Stomach smooth muscle (tissue), 2 donors: ENCODE measurements around the gene NT5DC2.
"Not testable (repeated sequence)": the region's sequence is repeated elsewhere in the genome, so short reads cannot be mapped to it uniquely, and the experiment has no call there.

ENCODE experiments used
- H3K27ac ChIP-seq: one replicate; pipeline ENCODE4 v1.7.0; 2013; ENCODE audit warnings: mild to moderate bottlenecking, low read length, inconsistent platforms
- H3K27me3 ChIP-seq, 2 donors: one replicate each; pipeline ENCODE4 v1.7.0; 2013; ENCODE audit warnings: low read length in 2 of 2; ENCODE audit not compliant: insufficient read depth in 2 of 2, control insufficient read depth in 1 of 2
- H3K36me3 ChIP-seq, 2 donors: one replicate each; pipeline ENCODE4 v1.7.0; 2013; ENCODE audit warnings: low read length in 2 of 2; ENCODE audit not compliant: control insufficient read depth in 2 of 2, insufficient read depth in 2 of 2
- H3K4me1 ChIP-seq: one replicate; pipeline ENCODE4 v1.7.0; 2013; ENCODE audit warnings: low read length; ENCODE audit not compliant: control insufficient read depth, insufficient read depth
- H3K4me3 ChIP-seq, 2 donors: one replicate each; pipeline ENCODE4 v1.7.0; 2013; ENCODE audit warnings: low read length in 2 of 2
- H3K9ac ChIP-seq, 2 donors: one replicate each; pipeline ENCODE4 v1.7.0; 2013; ENCODE audit warnings: low read length in 2 of 2, mild to moderate bottlenecking in 1 of 2
- H3K9me3 ChIP-seq, 2 donors: one replicate each; pipeline ENCODE4 v1.7.0; 2013; ENCODE audit warnings: low read length in 2 of 2; ENCODE audit not compliant: control insufficient read depth in 2 of 2
- donor health status: healthy.
- donor health status: Pancreatic carcinoma.

Gene NT5DC2

DNA sequence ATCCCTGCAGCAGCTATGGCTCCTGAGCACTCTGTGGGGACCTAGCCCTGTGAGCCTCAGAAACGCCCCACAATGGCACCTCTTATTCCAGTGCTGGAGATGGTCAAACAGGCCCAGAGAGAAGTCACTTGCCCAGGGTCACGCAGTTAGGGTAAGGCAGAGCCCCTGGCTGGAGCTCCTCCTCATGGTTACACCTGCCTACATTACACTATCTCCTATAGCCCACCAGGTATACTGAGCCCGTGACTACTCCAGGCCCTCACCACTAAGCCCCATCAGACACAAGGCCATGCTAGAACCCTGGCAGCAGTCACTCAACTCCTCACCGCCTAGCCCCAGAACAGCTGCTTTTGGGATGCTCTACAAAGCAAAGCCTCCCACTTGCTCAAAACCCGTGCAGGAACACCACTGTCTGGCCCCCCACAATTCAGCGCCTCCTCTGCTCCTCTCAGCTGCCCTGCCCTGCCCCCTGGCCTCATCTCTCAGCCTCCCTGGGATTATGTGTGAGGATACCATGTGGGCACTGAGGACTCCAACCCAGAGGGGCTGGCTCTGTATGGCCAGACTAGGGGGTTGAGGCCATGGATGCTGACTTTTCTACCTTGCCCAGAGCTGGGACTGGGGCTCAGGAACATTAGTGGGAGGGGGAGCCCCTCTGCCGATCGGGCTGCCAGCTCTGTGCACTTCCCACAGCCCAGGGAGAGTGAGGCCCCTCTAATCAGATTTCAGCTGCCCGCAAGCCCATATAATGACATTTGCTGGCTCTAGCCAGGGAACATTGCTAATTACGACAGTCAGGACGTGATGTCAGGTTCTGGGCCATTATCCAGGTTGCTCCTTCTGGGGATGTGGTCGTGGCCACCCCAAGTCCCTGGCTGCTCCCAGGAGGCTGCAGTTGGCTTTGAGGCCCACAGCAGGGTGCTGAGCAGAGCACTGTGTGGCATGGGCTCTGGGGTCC, 4.0 kb downstream of the NT5DC2 start:
- no peak overlapping the region for H3K27ac ChIP-seq
- H3K27me3 ChIP-seq, result no peaks in the 10 kb centered on the region
- peaks cover 0 to 6% of the 10 kb centered on the region in 2 donors for H3K36me3 ChIP-seq
- H3K9ac ChIP-seq, result no peak overlapping the region
- peaks cover 24% of the 10 kb centered on the region for H3K4me1 ChIP-seq
- no peak overlapping the region for H3K4me3 ChIP-seq
- no peaks in the 10 kb centered on the region for H3K9me3 ChIP-seq

DNA sequence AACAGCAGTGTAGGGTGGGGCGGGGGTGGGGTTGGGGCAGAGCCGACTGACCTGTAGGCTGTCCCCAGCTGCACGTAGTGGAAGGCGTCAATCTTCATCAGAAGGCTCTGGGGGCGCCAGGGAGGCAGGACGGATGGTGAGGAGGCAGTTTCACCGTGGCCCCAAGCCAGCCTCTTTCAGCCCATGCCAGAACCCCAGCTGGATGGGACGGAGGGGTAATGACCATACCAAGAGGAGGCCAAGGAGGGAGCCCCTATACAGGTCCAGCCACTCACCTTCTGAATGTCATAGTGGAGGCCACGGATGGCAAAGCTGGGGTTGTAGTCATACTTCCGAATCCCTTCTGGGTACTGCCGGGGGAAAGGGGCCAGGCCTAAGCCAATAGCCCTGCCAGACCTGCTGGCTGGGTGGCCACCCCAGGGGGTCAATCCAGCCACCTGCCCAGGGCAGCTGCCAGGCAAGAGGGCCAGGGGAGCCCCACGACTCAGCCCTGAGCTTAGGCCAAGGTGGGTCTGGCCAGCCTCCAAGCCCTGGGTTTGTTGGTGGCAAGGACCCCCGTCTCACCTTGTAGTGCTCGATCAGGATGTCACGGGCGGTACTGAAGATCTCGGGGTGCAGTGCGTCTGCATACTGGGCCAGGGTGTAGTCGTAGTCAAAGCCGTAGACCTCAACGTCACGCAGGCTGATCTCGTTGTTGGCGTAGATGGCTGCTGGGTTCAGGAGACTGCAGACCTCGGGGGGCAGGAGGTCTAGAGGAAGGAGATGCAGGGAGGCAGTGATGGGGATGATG, 4.9 kb downstream of the NT5DC2 start:
- no peaks in the 10 kb centered on the region for H3K27me3 ChIP-seq
- no peak overlapping the region for H3K27ac ChIP-seq
- H3K36me3 ChIP-seq, result peaks cover 0 to 8% of the 10 kb centered on the region in 2 donors
- no peak overlapping the region for H3K9ac ChIP-seq
- peaks cover 20% of the 10 kb centered on the region for H3K4me1 ChIP-seq
- H3K4me3 ChIP-seq, result no peak overlapping the region
- H3K9me3 ChIP-seq, result no peaks in the 10 kb centered on the region

DNA sequence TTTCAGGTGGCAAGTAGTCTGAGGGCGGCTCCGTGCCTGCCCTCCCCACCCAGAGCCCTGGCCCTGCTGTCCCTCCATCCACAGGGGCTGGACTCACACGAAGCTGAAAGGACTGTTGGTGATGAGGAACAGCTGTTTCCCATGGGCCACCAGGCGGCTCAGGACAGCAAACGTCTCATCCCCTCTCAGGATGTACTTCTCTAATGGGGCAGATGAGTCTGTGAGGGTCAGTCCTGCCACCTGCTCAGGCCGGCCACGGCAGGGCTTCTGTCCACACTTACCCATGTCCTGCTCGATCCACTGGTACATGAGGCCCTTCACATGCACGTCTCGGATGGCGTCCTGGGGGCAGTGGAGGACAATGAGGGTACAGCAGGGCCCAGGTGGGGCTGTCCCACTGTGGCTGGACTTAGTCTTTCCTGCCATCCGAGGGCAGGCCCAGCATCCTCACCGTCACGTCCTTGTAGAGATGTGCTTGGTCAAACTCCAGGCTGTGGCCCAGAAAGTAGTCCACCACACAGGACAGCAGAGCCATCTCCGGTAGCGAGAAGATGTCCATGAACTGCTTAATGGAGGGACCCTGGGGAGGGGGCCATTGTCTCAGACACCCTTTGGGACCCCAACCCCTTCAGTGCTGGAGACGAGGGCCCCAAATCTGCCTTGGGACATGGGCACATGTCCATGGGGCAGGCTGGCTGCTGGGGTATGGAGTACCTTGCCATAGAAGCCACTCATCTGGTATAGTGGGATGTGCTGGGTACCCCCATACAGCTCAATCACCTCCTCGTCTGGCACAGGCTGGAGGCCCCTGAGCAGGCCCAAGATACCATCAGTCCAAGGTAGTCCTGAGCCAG, 5.7 kb downstream of the NT5DC2 start:
- peaks cover 19% of the 10 kb centered on the region for H3K4me1 ChIP-seq
- no peak overlapping the region for H3K27ac ChIP-seq
- H3K4me3 ChIP-seq, result no peak overlapping the region
- H3K9ac ChIP-seq, result no peak overlapping the region
- H3K36me3 ChIP-seq, result peaks cover 0 to 8% of the 10 kb centered on the region in 2 donors
- H3K27me3 ChIP-seq, result no peaks in the 10 kb centered on the region
- no peaks in the 10 kb centered on the region for H3K9me3 ChIP-seq

DNA sequence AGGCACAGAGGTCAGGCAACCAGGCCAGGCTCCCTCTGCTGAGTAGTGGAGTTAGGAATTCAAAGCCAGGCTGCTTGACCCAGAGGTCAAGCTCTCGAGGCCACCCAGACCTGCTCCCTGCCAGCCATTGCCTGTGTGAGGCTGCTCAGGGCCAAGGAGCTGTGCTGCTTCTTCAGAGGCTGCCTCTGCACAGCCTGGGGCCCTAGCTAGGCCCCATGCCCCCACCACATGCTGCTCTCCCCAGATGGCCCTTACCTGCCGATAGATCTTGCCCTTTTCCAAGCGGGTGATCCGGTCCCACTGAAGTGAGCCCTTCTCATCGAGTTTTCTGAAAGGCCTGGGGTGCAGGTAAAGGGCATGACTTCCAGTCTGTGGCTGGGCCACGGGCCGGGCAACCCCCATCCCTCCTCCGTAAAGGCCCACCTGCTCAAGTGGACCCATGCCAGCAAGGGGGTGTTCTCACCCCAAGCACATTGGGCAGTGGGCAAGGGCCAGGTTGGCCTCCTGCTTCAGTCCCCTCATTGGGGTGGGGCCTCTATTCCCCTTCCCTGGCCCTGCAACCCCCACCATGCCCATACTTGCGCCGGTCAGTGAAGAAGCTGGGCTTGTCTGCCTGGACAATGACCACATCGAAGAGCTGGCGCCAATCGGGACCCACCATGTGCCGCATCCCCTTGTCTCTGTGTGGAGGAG, 6.5 kb downstream of the NT5DC2 start:
- Histone ChIP-seq H3K4me1 (peaks cover 14% of the 10 kb centered on the region), H3K27ac (no peak overlapping the region), H3K9ac (no peak overlapping the region), H3K36me3 (peaks cover 0 to 8% of the 10 kb centered on the region in 2 donors), H3K9me3 (no peaks in the 10 kb centered on the region), H3K27me3 (no peaks in the 10 kb centered on the region), H3K4me3 (no peak overlapping the region)

DNA sequence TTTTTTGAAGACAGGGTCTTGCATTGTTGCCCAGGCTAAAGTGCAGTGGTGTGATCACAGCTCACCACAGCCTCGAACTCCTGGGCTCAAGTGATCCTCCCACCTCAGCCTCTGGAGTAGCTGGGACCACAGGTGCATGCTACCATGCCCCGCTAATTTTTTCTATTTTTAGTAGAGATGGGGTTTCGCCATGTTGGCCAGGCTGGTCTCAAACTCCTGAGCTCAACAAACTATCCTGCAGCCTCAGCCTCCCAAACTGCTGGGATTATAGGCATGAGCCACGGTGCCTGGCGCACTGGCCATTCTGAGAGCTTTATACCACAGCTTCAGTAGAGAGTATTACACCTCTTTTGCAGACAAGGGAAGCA, 7.0 kb downstream of the NT5DC2 start:
- H3K27ac ChIP-seq, H3K9me3 ChIP-seq, H3K36me3 ChIP-seq, H3K9ac ChIP-seq, H3K27me3 ChIP-seq, H3K4me3 ChIP-seq: not testable (repeated sequence)
- peaks cover 14% of the 10 kb centered on the region for H3K4me1 ChIP-seq

DNA sequence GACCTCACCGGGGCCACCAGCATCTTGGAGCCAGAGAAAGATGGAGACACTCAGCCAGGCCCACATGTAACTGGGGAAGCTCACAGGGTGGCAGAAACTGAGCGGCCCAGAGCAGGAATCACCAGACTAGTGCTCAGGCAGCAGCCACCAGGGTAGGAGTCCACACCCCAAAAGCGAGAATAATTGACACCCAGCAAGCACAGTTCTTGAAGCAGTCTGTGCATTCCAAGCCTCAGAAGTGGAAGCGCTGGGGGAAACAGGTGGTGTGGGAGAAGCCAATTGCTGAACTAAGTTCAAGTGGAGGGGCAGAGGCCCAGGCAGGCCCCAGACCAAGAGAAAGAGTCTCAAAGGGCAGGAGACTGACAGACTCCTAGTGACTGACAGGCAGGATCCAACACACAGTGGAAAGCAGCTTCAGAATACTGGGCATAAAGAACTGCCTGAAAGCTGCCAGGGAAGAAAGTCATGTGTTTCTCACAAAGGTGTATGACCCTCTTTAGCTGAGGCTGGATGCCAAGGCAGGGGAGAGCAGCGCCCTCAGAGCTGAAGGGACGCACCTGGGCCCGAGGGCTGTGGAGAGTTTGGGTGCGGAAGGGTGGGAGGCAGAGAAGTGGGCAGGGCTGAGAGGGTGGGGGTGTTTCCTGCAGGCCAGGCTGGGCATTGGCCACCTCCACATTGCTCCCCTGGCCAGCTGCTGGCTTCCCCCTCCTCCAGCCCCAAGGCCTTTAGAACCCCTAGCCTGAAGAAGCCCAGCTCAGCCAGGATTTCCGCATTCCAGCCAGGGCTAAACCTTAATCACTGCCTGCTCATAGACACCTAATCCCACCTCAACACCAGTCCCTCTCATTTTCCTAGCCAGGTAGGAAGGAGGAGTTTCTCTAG, 7.7 kb downstream of the NT5DC2 start:
- peaks cover 14% of the 10 kb centered on the region for H3K4me1 ChIP-seq
- H3K36me3 ChIP-seq, result peaks cover 0 to 8% of the 10 kb centered on the region in 2 donors
- H3K9me3 ChIP-seq, result no peaks in the 10 kb centered on the region
- H3K4me3 ChIP-seq, result no peak overlapping the region
- peak overlapping the region; percentile 11 for H3K27ac ChIP-seq
- H3K27me3 ChIP-seq, result no peaks in the 10 kb centered on the region
- no peak overlapping the region for H3K9ac ChIP-seq

DNA sequence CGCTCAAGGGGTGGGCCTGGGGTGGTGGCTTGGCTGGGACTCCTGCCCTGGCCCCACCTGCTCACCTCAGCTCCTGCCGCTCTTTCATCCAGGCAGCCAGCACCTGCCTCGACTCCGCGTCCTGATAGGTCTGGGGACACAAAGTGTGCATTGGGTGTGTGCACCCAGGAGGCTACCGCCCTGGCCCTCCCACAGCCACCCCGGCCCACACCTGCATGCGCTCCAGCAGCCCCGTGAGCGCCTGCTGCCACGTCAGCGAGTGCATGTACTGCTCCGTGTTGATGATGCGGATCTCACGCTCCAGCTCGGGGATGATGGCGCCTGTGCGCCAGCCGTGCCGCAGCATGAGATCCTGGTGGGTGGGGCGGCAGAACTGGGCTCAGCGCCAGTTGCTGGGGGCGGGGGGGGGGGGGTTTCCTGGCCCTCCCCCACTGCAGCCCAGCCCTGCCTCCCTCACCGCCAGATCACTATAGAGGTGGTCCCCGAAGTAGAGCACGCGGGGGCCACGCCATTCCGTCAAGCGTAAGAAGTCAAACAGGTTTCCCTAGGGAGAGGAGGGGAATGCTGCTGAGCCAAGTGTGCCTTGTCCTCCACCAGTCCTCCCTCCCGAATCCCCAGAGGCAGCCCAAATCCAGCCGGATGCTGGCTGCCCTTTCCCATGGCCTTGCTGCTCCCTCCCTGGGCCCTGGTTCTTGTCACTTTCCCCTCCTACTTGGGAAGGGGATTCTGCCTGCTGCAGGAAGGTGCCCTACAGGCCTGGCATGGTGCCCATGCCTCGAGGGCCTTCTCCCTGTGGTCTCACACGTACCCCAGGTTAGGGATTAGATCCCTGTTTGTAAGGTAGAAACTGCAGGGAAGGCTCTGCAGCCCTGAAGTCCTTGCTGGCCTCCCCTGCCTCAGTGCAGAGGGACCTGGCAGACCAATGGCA, 8.6 kb downstream of the NT5DC2 start:
- peaks cover 14% of the 10 kb centered on the region for H3K4me1 ChIP-seq
- no peak overlapping the region for H3K9ac ChIP-seq
- H3K27ac ChIP-seq, result peak overlapping the region; percentile 11
- no peaks in the 10 kb centered on the region for H3K9me3 ChIP-seq
- no peaks in the 10 kb centered on the region for H3K27me3 ChIP-seq
- H3K4me3 ChIP-seq, result no peak overlapping the region
- peaks cover 0 to 8% of the 10 kb centered on the region in 2 donors for H3K36me3 ChIP-seq

DNA sequence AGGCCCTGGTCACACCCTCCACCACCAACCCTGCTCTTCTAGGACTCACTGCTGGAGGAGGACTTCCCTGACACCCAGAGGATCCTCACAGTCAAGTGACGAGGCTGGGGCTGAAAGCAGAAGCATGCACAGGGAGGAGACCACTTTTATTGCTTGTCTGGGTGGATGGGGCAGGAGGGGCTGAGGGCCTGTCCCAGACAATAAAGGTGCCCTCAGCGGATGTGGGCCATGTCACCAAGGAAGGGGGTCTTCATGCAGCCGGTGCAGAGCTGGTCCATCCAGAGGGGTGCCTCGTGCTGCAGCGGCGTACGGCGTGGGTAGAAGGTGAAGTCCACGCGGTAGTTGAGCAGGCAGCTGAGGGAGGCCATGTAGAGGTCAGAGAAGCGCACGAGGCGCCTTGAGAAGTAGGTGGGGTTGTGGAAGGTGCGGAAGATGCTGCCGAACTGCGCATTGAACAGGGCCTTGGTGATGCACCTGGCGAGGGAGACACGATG, 9.4 kb downstream of the NT5DC2 start:
- Histone ChIP-seq H3K36me3 (peaks cover 0 to 10% of the 10 kb centered on the region in 2 donors), H3K4me3 (no peak overlapping the region), H3K9me3 (no peaks in the 10 kb centered on the region), H3K27me3 (no peaks in the 10 kb centered on the region), H3K9ac (no peak overlapping the region), H3K4me1 (peaks cover 14% of the 10 kb centered on the region), H3K27ac (no peak overlapping the region)
